Prostate gland (tissue), 2 donors: Measurements from ENCODE around the gene SLC7A4.

Experiments used
- POLR2A ChIP-seq: fragments of 450-650 bp; IDR thresholded peaks from one replicate; pipeline ENCODE4 v1.6.1; 2016; ENCODE audit warnings: antibody characterized with exemption, mild to moderate bottlenecking
- POLR2AphosphoS5 ChIP-seq: sonication (generic); formaldehyde crosslinking; IDR thresholded peaks from one replicate; pipeline ENCODE4 v1.6.1; 2017; ENCODE audit warnings: antibody characterized with exemption
- TF ChIP-seq, protein P1 (sequence below), 4 experiments: fragments of 200-600 bp in 2 of 4; fragments of 450-650 bp in 2 of 4; sonication (generic) in 2 of 4; IDR thresholded peaks; 1 replicate in 3 of 4; 2 replicates in 1 of 4; pipeline ENCODE4 v1.5.1; 2016 to 2019; ENCODE audit warnings: antibody characterized with exemption in 4 of 4, mild to moderate bottlenecking in 2 of 4, moderate library complexity in 2 of 4

DNA sequence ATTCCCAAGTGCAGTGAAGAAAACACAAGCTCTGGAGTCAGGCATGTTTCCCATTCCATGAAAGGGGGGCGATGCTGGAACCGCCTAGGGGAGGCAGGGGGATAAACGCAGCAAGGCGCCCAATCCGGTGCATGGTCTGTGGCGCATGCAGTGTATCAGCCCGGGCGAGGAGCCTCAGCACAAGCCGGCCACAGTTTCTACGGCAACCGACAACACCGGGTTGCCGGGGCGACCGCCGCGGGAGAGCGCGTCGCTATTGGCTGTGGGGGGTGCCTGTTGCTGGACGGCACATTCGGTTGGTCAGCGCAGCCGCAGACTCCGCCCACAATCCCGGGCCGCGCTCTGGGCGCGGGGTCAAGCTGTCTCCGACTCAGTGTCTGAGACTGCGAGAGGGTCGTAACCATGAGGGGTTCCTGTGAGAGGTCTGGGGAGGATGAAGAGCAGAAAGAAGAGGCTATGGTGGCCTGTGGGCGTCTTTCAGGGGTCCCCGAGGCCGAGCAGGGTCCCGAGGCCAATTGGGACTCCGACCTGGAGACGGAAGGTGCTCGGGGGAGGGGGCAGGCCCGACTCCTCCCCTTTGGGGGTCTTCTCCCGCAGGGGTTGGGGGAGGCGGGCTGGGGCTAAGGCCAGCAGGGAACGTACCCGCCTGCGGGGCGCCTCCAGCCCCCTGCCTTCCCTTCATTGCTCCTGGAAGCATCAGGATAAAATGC lies 13.4 kb upstream of the SLC7A4 start, which contains the start of gene LRRC74B:
- TF ChIP-seq, protein P1, sequence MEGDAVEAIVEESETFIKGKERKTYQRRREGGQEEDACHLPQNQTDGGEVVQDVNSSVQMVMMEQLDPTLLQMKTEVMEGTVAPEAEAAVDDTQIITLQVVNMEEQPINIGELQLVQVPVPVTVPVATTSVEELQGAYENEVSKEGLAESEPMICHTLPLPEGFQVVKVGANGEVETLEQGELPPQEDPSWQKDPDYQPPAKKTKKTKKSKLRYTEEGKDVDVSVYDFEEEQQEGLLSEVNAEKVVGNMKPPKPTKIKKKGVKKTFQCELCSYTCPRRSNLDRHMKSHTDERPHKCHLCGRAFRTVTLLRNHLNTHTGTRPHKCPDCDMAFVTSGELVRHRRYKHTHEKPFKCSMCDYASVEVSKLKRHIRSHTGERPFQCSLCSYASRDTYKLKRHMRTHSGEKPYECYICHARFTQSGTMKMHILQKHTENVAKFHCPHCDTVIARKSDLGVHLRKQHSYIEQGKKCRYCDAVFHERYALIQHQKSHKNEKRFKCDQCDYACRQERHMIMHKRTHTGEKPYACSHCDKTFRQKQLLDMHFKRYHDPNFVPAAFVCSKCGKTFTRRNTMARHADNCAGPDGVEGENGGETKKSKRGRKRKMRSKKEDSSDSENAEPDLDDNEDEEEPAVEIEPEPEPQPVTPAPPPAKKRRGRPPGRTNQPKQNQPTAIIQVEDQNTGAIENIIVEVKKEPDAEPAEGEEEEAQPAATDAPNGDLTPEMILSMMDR (IDR thresholded peaks at IDR 0.05): no peak
- TF ChIP-seq POLR2AphosphoS5: peak; percentile 44
- no peak for TF ChIP-seq POLR2A
